Measurements from ENCODE around the gene TMEM221.

GRCh38 chr19:17431417-17431816 lies 17.1 kb downstream of the TMEM221 start:
- TF ChIP-seq EZH2phosphoT487 (IDR thresholded peaks at IDR 0.05; ENCODE audit: insufficient read depth, low read depth) = no peak
- no peak for TF ChIP-seq EZH2 (IDR thresholded peaks at IDR 0.05; ENCODE audit: insufficient read depth, poor library complexity, severe bottlenecking)

Data from GM23248 (cell line).